Measurements from ENCODE around the gene FAAP100.
"Not testable (repeated sequence)": the region's sequence is repeated elsewhere in the genome, so short reads cannot be mapped to it uniquely, and the experiment has no call there.

Gene FAAP100, protein sequence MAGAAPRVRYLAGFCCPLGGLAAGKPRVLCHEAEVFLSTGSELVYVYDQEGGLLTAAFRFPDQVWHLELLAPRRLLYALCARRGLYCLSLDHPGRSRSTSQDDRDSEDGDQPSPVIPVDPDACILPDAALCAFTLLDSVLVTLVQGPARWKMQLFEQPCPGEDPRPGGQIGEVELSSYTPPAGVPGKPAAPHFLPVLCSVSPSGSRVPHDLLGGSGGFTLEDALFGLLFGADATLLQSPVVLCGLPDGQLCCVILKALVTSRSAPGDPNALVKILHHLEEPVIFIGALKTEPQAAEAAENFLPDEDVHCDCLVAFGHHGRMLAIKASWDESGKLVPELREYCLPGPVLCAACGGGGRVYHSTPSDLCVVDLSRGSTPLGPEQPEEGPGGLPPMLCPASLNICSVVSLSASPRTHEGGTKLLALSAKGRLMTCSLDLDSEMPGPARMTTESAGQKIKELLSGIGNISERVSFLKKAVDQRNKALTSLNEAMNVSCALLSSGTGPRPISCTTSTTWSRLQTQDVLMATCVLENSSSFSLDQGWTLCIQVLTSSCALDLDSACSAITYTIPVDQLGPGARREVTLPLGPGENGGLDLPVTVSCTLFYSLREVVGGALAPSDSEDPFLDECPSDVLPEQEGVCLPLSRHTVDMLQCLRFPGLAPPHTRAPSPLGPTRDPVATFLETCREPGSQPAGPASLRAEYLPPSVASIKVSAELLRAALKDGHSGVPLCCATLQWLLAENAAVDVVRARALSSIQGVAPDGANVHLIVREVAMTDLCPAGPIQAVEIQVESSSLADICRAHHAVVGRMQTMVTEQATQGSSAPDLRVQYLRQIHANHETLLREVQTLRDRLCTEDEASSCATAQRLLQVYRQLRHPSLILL

GRCh38 chr17:81552244-81553017 lies at the start of gene FAAP100:
FAAP100 (minus strand) TSS chr17:81552353; CDS start chr17:81552330, 23 bp downstream.
- peak within 1 kb of the TSS; percentile 81 for H3K4me3 ChIP-seq (ENCODE audit: low read depth, low read length)

DNA sequence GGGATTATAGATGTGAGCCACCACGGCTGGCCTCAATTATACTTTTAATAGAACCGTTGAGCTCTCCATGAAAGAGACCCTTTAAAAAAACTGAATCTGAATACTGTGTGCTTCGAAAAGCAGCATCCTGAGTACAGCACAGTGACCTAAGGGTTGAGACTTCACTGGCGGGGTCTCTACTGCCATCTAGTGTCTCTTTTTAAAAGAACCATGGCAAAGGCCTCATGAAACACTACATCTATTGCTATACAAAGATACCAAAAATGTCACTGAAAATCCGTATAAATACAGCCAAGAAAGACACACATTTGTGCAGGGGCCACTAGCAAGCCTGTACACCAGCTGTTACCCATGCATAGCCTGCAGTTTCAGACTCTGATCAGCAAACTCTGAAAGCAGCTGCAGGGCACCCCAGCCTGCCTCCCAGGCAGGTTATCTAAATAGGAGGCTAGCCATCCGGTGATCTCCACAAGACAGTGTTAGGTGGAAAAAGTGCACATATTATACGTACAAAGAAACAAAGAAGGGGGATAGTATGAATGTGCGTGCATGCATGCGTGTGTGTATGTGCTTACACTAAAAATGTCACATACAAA lies 49.5 kb upstream of the FAAP100 start:
- H3K4me3 ChIP-seq (ENCODE audit: low read depth, low read length) = no peak overlapping the region

- no peak overlapping the region for H3K4me3 ChIP-seq (ENCODE audit: low read depth, low read length)
Measured at GRCh38 chr17:81599719-81600486, 47.8 kb upstream of the FAAP100 start.

GRCh38 chr17:81593105-81593871 lies 41.1 kb upstream of the FAAP100 start:
- no peak overlapping the region for H3K4me3 ChIP-seq (ENCODE audit: low read depth, low read length)

- no peak overlapping the region for H3K4me3 ChIP-seq (ENCODE audit: low read depth, low read length)
Measured at GRCh38 chr17:81591971-81592370, 39.8 kb upstream of the FAAP100 start.

DNA sequence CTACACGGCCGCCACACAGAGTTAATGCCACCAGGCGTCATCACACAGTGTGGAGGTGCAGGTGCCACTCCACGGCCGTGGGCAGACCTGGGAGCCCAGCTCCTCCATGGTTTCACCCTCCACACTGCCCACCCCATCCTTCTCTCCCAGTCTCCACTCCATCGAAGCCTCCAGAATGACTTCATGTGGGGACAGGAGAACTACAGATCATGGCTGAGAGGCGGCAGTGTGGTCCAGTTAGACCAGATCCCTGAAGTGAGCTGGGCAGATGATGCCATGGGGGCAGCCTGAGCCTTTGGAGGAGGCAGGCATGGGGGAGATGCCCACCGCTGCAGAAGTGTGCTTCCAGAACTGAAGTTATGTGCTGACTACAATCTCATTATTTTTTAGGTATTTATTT lies 38.0 kb upstream of the FAAP100 start:
- no peak overlapping the region for H3K4me3 ChIP-seq (ENCODE audit: low read depth, low read length)

DNA sequence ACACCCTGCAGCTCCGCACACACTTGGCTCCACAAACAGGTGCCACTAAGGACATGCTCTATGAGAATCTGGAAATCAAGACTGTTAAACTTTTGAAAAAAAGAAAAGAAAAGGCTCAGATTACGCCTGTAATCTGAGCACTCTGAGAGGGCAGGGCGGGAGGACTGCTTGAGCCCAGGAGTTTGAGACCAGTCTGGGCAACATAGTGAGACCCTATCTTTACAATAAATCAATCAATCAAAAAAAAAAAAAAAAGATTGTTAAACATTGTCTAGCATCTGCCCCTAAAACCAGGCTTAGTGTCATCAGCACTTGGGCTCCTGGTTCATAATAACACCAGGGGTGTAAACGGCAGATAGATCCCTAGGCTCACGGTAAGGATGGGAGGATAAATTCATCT lies 37.5 kb upstream of the FAAP100 start:
- no peak overlapping the region for H3K4me3 ChIP-seq (ENCODE audit: low read depth, low read length)

GRCh38 chr17:81586096-81586495 lies 33.9 kb upstream of the FAAP100 start:
- H3K4me3 ChIP-seq (ENCODE audit: low read depth, low read length) = no peak overlapping the region

- H3K4me3 ChIP-seq (ENCODE audit: low read depth, low read length) = not testable (repeated sequence)
Measured at GRCh38 chr17:81584771-81585170, 32.6 kb upstream of the FAAP100 start.

DNA sequence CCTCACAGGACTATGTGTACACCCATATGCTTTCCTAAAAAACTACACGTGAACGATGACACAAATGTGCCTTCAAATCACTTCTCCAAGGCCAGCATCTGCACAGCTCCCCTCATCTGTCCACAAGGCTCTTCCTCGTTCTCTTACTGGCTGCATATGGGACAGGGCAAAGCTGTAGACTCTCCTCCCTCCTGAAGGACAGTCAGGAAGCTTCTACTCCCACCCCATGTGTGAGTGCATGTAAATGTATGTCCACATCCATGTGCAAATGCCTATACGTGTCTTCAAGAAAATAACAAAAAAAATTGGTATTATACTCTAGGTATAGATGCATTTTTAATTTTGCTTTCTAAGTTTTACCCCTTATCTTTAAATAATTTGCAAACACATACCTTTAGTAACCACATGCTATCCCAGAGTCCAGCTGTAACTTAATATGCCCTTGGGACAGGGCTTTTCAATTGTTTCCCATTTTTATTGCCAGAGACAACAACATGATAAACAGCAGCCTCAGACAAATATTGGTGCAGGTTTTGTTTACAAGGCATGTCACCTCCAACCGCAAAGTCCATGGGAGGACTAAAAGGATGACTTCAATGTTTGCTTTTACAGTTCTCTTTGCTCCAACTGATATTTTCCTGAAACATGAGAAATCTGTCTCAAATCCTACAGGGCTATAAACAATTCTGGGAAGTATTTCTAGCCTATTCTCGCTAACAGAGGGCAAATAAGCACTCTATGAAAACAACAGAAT lies 31.6 kb upstream of the FAAP100 start:
- no peak overlapping the region for H3K4me3 ChIP-seq (ENCODE audit: low read depth, low read length)

GRCh38 chr17:81582749-81583148 lies 30.6 kb upstream of the FAAP100 start:
- no peak overlapping the region for H3K4me3 ChIP-seq (ENCODE audit: low read depth, low read length)

GRCh38 chr17:81582341-81582740 lies 30.2 kb upstream of the FAAP100 start:
- H3K4me3 ChIP-seq (ENCODE audit: low read depth, low read length) = no peak overlapping the region

- H3K4me3 ChIP-seq (ENCODE audit: low read depth, low read length) = no peak overlapping the region
Measured at GRCh38 chr17:81581758-81582157, 29.6 kb upstream of the FAAP100 start.

DNA sequence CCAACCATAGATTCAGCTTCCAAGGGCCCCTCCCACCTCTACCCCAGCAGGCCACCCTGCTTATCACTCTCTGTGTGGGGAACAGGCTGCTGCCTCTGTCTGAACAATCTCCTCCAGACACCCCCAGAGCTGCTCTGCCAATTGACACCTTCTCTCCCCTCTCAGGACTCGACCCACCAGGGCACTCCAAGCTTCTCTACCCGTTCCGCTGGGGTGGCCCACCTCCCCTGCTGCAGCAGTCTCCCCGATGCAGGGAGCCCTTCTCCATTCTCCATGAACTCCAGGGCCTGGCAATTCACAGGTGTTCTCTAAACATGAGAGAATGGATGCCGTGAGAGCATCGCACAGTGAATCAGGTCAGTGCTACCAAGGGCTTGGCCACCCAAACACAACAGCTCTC lies 28.3 kb upstream of the FAAP100 start:
- H3K4me3 ChIP-seq (ENCODE audit: low read depth, low read length) = no peak overlapping the region

DNA sequence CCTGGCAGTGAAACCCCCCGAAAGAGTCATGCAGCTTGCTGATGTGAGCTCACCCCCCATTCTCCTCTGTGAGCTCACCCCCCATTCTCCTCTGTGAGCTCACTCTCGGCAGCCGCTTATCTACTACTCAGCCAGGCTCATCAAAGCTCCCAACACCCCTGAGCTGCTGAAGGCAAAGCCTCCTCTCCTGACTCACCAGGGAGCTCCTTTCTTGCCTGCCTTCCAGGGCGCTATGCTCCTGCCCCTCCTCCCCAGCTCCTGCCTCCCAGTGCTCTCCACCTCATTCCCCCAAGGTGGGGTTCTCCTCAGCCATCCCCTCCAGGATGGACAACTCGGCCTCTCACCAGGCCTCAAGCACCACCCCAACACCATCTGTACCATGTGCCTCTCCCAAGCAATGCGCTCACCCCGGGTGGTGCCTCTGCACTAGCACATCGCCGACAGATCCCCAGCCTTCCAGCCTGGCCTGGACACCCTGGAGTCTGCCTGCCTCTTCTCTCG lies 27.7 kb upstream of the FAAP100 start:
- H3K4me3 ChIP-seq (ENCODE audit: low read depth, low read length) = no peak overlapping the region

GRCh38 chr17:81579298-81579697 lies 27.1 kb upstream of the FAAP100 start:
- H3K4me3 ChIP-seq (ENCODE audit: low read depth, low read length) = no peak overlapping the region

- H3K4me3 ChIP-seq (ENCODE audit: low read depth, low read length) = no peak overlapping the region
Measured at GRCh38 chr17:81578561-81579225, 26.5 kb upstream of the FAAP100 start.

GRCh38 chr17:81578038-81578441 lies 25.9 kb upstream of the FAAP100 start:
- H3K4me3 ChIP-seq (ENCODE audit: low read depth, low read length) = no peak overlapping the region

All from iPS-11a (cell line).